Skin of body (tissue), 2 donors: ENCODE results near the gene MOV10L1. TPM values are rescaled to one million over a fixed set of nuclear protein-coding genes. Genes with fewer than 3 reads are reported as not detected.
A peak's percentile ranks its signal among the peaks of the same experiment; 100 is the strongest.

Experiments used
- DNase-seq: peaks from one replicate; lab custom pipeline; 2025; lab: John Stamatoyannopoulos, UW
- total RNA-seq: library from RNA; depleted of rRNA; stranded (reverse); fragments of >200 nt; gene quantifications from one replicate; pipeline ENCODE4 v1.2.3, GENCODE V29; 2014

Gene MOV10L1
- total RNA-seq, 1 donor from 2014 or later: 3.0 TPM

GRCh38 chr22:50175921-50176849 lies 86.4 kb downstream of the MOV10L1 start:
- no peak for DNase-seq

DNA sequence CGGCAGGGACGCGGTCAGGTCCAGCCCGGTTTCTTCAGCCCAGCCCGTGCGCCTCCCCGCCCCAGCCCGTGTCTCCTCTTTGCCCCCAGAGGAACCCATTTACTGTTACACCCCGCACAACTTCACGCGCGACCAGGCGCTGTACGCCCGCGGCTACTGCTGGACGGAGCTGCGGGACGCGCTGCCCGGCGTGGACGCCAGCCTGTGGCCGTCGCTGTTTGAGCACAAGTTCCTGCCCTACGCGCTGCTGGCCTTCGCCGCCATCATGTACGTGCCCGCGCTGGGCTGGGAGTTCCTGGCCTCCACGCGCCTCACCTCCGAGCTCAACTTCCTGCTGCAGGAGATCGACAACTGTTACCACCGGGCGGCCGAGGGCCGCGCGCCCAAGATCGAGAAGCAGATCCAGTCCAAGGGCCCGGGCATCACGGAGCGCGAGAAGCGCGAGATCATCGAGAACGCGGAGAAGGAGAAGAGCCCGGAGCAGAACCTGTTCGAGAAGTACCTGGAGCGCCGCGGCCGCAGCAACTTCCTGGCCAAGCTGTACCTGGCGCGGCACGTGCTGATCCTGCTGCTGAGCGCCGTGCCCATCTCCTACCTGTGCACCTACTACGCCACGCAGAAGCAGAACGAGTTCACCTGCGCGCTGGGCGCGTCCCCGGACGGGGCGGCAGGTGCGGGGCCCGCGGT lies 87.2 kb downstream of the MOV10L1 start:
- DNase-seq: no peak

DNA sequence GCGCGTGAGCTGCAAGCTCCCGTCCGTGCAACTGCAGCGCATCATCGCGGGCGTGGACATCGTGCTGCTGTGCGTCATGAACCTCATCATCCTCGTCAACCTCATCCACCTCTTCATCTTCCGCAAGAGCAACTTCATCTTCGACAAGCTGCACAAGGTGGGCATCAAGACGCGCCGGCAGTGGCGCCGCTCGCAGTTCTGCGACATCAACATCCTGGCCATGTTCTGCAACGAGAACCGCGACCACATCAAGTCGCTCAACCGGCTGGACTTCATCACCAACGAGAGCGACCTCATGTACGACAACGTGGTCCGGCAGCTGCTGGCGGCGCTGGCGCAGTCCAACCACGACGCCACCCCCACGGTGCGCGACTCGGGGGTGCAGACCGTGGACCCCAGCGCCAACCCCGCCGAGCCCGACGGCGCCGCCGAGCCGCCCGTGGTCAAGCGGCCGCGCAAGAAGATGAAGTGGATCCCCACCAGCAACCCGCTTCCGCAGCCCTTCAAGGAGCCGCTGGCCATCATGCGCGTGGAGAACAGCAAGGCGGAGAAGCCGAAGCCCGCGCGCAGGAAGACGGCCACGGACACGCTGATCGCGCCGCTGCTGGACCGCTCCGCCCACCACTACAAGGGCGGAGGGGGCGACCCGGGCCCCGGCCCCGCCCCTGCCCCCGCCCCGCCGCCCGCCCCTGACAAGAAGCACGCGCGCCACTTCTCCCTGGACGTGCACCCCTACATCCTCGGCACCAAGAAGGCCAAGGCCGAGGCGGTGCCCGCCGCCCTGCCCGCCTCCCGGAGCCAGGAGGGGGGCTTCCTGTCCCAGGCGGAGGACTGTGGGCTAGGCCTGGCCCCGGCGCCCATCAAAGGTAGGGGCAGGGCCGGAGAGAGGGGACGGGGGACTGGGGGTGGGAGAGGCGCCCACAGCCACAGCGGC lies 88.0 kb downstream of the MOV10L1 start:
- no peak for DNase-seq

GRCh38 chr22:50178471-50178864 lies 88.7 kb downstream of the MOV10L1 start:
- no peak for DNase-seq

- no peak for DNase-seq
Observed at GRCh38 chr22:50178871-50179869, 89.4 kb downstream of the MOV10L1 start.

- DNase-seq: no peak
Observed at GRCh38 chr22:50179937-50180726, 90.3 kb downstream of the MOV10L1 start.

GRCh38 chr22:50180727-50181521 lies 91.1 kb downstream of the MOV10L1 start:
- DNase-seq: no peak

DNA sequence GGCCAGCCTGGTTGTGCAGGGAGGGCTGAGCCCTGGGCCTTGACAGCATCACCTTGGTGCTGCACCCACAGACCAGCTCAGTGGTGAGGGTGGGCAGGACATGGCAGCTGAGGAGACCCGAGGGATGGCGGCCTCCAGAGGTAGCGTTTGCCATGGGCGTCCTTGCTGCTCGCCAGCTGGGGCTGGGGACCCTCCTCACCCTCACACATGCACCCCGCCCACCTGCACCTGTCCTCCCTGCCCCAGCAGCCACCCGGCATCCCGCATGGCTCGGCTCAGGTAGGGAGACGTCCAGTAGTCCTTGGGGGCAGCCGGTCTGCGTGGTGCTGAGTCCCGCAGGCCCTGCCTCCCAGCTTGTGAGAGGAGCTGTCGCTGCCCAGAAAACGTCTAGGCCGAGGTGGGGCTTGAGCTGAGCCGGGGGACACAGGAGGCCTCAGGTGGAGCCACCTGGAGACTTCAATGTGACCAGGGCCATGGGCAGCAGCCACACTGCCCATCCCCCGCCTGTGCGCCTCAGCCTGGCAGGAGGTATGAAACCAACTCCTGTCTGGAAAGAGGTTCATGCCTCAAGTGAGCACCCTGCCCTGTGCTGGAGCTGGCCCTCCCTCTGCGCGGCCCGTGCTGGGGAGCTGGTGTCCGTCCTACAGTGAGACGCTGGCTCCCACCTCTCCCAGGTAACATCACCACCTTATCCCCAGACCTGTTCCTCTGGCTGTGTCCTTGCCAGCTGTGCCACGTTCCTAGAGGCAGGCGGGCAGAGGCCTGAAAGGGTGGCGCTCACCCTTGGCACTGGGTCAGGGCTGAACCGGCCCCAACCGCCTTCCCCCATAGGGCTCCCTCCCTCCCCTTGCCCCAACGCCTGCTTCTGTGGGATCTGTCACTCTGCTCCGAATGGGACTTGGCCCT lies 92.6 kb downstream of the MOV10L1 start:
- no peak for DNase-seq

- no peak for DNase-seq
Observed at GRCh38 chr22:50183141-50183971, 93.5 kb downstream of the MOV10L1 start.

GRCh38 chr22:50184004-50184901 lies 94.4 kb downstream of the MOV10L1 start:
- no peak for DNase-seq

DNA sequence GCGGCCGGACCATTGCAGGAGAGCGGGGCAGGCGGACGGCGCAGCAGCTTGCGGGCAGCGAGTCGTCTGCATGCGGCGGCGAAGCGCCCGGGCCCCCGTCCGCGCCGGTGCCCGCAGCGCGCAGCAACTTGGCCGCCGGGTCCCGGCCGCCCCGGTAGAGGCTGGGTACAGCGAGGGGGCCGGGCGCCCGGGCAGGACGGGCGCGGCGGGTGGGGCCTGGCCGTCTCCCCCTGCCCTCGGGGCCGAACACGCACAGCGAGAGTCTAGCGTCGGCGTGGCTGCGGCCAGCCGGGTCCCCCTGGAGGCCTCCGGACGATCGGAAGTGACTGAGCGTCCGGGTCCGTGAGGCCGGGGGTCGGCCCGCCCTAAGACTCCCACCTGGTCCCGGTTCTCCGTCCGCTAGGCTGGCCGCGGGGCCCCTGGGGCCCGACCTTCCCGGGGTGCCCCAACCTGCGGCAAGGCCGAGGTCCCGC lies 95.1 kb downstream of the MOV10L1 start:
- no peak for DNase-seq

GRCh38 chr22:50185375-50186087 lies 95.7 kb downstream of the MOV10L1 start, which contains the start of gene TRABD:
Gene TRABD, plus strand, starts transcription at chr22:50185913. Its CDS starts 7,148 bp downstream, at chr22:50193061.
- peak; percentile 78 for DNase-seq

DNA sequence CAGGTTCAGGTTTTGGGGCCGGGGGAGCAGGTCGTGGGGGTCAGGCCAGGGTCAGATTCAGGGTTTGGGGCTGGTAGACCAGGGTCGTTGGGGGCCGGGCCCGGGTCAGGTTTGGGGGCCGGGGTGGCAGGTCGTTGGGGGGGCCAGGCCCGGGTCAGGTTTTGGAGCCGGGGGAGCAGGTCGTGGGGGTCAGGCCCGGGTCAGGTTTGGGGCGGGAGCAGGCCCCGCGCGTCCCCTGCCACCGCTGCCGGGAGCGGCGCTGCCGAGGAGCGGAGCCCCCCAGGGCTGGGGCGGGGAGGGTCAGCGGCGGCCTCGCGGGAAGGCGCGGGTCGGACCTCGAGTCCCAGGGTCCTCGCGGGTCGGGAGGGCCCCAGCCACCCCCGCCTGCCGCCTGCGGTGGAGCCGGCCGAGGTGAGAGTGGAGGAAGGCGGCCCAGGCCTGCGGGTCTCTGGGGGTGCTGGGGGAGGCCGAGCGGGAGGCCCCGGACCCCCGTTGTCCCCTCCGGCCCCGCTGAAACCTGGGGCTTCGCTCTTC lies 96.4 kb downstream of the MOV10L1 start:
- no peak for DNase-seq

- DNase-seq: no peak
Observed at GRCh38 chr22:50186761-50187523, 97.1 kb downstream of the MOV10L1 start.
